HTR-8/SVneo (cell line): ENCODE data around the gene DLGAP3.

ENCODE experiments used
- DNase-seq: peaks from one replicate; pipeline ENCODE4 v3.0.0; 2011; ENCODE audit warnings: low spot score, mixed read lengths; ENCODE audit not compliant: insufficient read length
- FAIRE-seq: peaks from 2 replicates; lab custom pipeline; 2011; peaks lifted over from hg19 to GRCh38; lab: Jason Lieb, UNC

The DLGAP3 gene

DNA sequence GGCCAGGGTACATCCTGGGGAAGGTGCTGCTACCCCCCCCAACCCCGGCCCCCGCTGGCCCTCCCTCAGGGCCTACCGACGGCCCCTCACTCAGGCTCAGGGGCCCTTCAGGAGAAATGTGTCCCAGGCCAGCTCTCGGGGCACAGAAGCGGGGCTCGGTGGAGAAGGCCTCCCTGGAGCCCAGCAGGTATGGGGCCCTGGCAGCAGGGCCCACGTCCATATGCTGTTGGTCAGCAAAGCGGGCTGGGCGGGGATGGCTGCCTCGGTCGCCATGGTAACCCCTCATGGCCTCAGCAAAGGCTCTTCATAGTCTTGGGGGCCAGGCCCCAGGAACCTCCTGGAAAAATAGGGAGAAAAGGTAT, 24.4 kb downstream of the DLGAP3 start:
- DNase-seq (no peak), FAIRE-seq (no peak)

DNA sequence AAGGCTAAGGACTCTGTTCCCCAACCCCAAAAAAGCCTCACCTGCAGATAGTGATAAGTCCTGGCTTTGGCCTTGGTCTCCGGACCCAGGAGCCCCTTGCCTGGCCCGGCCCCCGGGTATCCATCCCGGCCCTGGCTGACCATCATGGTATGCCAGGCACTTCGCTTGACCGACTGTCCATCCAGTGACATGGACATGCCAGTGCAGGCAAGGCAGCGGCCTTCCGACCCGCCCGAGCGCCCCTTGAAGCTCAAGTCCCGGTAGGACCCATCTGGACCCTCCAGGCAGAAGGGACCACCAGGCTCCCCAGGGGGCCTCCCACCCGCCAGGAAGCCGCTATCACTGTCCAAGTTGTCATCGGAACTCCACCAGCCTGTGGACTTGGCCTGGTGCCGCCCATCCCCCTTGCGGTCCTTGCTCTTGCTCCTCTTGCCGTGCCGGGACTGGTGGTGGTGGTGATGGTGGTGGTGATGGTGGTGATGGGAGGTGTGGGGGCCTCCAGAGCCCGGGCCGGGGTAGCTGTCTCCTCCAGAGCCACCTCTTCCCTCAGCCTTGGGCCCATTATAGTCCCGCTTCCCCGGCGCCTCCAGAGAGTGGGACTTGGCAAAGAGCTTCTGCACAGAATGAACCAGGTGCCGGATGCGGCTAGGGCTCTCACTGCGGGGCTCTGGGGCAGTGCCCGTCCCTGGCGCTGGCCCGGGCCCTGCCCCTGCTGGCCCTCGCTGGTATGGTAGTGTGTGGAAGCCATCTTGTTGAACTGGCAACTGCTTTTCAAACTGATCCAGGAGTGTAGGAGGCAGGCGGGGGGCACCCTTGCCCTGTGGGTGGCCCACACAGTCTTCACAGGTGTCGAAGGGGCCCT, 25.0 kb downstream of the DLGAP3 start:
- DNase-seq (no peak), FAIRE-seq (no peak)

DNA sequence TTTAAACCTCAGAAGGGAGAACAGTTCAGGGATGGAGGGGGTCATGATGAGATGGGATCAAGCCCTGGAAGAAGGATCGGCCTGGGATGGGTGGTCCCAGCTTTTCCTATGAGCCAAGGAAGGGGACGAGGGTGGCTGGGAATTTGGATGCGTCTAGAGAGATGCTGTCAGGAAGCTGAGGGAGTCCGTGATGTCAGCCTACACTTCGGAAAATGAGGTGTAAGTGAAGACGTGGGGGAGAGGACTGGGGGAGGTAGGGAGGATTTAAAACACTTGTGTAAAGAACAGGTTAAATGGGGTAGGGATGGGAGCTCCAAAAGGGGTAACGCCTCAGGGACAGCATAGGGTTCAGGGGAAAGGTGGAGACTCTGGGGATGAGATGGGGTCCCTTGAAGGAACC, 27.5 kb downstream of the DLGAP3 start:
- no peak for FAIRE-seq
- no peak for DNase-seq

DNA sequence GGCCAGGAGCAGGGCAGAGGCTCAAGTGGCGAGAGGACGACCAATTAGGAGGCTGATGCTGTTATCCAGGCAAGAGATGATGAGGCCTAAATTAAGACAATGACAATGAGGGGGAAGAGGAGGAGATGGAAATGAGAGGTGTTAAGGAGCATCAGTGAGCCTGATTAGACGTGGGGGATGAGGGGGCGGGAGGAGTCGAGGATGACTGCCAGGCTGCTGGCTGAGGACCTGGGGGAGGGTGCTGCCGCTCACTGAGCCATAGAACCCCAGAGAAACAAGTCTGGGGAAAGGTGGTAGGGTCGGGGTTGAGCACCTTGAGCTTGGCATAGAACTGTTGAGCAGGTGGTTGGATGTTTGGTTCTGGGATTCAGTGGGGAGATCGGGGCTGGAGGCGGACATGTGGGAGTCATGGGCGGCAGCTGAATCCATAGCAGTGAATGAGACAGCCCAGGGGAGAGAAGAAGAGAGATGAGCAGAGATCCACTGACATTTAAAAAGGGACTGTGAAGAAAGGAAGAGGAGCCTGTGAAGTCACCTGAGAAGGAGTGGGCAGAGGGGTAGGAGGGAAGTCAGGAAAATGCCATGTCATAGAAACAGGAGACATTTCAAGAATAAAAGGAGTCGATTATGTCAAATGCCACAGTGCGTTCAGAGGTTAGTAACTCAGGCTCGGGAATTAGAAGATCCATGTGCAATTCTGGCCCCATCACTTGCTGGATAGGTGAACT, 28.5 kb downstream of the DLGAP3 start:
- no peak for FAIRE-seq
- no peak for DNase-seq

DNA sequence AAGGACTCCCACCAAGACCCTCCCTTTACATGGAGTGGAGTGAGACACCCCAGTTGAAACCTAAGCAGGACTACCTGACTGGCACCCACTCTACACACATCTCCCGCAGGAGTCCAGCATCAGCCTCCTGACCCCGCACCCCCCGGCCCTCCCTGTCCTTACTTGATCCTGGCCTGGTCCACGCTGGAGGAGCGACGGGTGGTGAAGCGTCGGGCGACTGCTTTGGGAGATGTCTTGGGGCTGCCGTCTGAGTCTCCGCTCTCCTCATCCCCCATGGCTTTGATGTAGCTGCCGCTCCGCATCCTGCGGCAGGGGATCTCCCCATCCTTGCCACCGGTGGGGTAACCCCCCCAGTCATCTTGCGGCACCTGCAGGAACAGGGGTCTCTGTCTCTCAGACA, 29.5 kb downstream of the DLGAP3 start:
- no peak for FAIRE-seq
- DNase-seq = no peak

DNA sequence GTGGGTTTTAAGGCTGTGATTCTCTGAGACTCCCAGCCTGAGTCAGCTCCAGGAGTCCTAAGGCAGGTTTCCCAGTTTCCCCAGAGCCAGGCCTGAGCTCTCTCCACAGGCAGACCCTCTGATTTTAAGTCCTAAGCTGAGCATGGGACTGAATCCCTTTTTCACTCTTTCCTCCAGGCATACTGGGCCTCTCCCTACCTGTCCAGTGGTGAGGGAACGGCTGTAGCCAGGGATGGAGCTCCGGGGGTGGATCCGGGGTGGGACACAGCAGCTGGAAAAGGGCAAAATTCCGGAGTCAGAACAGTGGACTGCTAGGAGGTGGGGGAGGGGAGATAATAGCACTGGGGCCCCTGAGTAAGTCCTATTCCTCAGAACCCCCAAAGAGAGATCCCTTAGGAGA, 30.0 kb downstream of the DLGAP3 start:
- FAIRE-seq (no peak), DNase-seq (no peak)

DNA sequence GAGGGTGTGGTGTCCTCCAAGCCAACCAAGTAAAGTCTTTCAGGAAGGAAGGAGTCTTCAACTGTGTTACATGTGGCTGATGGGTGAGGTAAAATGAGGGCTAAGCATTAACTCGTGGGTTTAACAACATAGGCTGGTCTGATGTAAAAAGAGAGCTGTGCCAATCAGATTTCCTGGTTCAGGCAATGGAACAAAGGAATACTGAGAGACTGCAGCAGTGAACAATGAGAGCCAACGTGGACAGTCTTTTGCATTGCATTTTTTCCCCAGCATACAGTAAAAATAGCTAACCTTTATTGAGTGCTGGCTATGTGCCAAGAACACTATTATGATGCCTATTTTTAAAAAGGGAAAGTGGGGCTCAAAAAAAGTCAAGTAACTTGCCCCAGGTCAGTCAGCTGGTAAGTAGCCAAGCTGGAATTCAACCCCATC, 31.1 kb downstream of the DLGAP3 start:
- FAIRE-seq (no peak), DNase-seq (no peak)

DNA sequence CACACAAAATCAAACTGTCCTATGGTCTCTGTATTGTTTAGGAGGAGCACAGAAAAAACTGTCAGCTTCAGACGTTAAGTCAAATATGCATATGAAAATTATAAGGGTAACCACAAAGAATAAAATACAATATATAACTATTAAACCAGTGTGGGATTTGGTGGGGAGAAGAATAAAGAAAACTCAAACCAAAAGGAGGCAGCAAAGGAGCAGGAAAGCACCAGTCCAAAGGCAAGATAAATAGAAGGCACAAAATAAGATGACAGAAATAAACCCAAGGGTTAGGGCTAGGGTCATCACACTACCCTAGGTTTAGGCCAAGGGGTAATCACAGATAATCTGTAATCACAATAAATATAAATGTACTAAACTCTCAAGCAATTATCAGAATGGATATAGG, 32.8 kb downstream of the DLGAP3 start:
- DNase-seq = no peak

DNA sequence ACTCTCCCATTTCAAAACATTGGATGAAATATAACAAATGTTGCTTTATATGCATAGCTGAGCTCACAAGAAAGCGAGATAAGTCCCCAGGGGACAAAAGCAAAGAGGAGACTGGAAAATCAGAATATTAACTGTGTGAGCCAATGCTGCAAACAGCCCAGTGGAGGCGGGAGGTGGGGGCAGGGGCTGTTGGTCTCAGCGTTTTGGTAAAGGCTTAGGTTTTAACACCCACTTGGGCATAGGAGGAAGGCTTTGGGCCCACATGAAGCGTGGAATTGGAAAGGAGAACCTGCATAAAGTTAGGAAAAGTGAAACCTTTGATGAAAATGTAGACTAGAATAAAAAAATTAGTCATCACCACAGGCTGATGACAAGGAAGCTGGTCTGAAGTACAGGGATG, 39.7 kb downstream of the DLGAP3 start:
- DNase-seq = no peak
- FAIRE-seq = no peak

More for the DNA sequence above, 32.8 kb downstream of the DLGAP3 start:
- FAIRE-seq = no peak

DNA sequence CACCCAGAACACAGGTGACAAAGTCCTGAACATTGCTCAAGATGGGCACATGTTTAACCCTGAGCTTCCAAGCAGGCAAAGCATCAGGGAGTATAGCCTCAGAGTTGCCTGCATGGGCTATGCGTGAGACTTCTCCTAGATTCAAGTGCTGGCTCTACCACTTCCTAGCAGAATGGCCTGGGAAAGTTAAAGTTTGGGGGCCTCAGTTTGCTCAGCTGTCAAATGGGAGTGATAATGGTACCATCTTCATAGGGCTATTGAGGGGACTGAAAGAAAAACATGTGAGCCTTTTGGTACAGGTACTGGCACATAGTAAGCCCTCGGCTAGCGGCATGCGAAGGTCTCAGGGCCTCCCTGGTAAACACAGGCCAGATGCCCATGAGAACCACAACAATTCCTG, 41.9 kb downstream of the DLGAP3 start:
- DNase-seq (no peak), FAIRE-seq (no peak)

DNA sequence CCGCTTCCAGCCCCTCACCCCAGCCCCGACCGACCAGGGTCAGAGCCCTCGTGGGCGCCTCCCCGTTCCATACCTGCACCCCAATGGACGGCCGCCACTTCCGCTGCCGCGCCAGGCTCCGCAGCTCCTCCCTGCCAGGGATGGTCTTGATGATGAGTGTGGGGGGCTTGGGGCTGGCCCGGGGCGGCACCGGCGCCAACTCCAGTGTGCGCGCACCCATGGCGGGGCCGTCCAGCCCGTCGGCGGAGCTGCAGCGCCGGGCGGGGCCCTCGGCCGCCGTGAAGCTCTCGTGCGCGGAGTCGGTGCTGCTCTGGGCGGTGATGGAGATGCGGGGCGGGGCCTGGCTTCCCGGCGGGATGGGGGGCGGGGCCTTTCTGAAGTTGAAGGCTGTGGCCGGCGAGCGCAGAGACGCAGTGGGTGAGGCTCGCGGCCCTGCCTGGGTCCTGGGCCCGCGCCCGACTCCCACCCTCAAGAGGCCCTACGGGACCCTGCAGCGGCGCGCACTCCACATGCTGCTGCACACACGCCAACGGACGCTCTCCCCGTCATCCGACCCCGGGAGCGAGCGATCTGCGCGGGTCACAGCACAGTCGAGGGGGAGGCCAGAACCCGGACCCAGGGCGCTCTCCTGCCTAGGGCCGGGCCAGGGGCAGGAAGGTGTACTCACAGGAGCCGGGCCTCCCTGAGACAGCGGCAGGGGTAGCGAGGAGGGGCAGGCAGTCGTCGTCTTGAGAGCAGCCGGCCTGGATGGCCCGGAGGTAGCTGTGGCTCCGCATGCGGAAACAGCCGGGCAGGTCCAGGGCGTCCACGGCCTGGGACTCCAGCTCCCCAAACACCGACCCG, 43.8 kb downstream of the DLGAP3 start:
- no peak for DNase-seq
- FAIRE-seq = no peak

DNA sequence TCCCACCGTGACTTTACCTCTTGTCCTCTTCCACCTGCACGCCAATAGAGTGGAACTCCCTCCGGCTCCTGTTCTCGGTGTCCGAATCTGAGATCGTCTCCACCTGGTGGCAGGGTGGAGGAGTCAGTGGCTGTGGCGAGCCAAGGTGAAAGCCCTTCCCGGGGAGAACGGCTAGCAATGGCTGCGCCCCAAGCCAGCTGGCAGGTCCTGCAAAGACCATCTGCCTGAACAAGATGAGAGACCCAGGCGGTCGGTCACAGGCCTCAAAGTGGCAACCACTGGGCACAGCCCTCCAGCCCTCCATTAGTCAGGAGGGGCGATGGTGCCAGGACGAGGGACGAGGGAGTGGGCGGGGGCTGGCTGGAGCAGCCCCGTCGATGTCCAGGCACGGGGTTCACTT, 44.5 kb downstream of the DLGAP3 start:
- FAIRE-seq = no peak
- DNase-seq = no peak

DNA sequence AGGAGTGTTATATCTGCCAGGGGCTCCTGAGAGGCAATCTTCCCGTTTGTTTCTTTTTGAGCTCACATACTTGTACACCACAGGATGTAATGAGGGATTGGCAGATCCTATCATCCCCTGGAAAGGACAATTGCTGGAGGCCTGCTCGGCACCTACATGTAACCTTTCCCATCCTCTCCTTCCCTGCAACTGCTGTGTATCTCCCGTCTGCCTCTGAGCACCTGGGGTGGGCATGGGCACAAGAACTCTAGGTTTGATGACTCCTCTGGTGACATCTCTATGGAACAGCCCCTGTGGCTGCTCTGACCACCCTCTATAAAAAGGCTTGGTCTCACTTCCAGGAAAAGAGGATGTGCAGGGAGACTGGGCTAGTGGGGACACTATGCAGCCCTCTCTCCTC, 44.9 kb downstream of the DLGAP3 start:
- FAIRE-seq (no peak), DNase-seq (no peak)

DNA sequence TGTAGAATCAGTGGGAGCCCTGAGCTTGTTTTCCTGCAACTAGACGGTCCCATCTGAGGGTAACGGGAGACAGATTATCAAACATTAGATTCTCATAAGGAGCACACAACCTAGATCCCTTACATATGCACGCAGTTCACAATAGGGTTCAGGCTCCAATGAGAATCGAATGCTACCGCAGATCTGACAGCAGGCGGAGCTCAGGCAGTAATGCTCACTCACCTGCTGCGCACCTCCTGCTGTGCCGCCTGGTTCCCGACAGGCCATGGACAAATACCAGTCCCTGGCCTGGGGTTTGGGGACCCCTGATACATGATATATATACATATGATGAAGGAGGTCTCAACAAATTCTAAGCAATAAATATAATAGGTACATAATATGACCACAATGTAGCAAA, 50.2 kb downstream of the DLGAP3 start:
- DNase-seq (no peak), FAIRE-seq (no peak)

DNA sequence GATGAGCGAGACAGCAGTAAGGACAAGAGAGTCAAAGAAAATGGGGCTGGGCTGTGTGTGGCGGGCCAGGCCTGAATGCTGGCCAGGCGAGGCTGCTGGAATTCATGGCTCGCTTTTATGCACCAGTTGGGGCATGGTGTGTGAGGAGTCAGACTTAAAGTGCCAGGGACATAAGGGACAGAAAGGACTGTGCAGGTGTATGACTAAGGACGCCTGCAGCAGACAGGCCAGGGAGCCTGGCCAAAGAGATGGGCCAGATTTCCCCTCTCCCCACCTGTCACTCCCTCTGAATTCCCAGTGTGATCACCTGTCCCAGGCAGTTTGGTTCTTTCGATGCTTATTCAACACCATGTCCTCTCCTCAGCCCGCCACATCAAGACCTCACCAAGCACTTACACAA, 53.0 kb downstream of the DLGAP3 start:
- DNase-seq = no peak
- FAIRE-seq = no peak

DNA sequence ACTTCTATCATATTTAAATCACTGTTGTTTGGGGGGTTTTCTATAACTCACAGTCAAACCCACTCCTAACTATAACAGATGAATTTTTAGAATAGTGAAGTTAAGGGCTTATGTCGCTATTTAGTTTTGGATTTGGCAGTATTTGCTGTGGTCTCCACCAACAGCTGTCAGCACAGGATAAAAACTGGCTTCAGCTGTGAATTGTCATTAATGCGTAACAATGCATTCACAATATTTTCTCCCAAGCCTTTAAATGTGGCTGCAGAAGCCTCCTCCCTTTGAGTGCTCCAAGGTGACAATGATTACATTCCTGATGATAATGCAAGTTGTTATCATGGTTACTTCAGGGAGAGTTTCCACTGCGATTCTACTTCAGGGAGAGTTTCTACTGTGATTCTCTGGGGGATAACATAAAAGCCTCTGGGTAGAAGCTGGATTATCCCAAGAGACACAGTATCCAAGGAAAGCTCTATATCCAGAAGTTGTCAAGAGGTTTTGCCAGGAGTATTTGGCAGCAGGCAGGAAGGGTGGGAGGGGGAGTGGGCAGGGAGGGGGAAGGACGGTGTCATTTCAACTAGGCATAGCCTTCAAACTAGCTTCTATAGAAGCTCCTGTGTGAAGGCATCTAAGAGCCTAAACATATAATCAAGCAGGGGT, 55.0 kb downstream of the DLGAP3 start:
- FAIRE-seq (no peak), DNase-seq (no peak)

DNA sequence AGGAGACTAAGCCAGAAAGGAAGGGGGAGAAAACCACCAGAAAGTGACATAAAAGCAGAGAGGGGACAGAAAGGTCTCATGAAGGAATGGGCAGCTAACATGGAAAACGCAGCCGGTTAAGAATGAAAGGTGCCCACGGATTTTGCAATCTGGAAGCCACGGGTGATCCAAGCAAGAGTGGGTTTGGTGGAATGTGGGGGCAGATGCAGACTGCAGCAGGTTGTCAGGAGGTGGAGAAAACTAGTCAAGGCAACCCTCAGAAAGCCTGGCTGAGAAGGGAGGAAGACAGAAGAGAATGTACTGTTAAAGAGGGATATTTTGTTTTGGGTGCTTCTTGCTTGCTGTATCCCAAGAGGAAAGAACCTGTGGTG, 57.3 kb downstream of the DLGAP3 start:
- DNase-seq (no peak), FAIRE-seq (no peak)

DNA sequence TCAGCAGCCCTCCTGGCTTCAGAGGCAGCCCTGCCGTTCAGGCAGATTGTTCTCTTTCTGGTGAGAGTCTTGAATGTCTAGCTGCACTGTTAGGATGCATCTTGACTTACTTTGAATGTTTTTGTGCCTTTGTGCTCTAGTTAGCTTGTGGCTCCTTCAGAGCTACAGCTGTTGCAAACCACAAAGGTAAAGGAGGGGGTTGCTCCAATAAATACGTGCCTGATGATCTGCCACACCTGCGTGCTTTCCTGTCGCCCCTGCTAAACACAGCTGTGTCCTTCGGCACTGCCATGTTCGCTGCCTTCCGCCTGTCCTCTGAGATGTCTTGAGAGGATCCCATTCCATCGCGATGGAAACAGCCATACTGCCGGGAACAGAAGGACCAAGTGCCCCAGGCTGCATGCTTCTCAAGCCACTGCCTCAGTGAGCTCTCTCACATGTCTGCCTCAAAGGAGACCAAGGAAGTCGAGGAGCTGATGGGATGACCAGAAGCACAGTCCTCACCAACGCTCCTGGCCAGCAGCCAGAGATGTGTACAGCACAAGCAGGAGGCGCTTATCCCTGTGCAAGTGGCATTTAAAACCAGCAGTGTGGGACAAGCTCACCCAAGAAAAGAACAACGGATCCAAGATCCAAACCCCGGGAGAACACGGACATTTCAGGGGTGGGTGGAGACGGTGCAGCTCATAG, 57.9 kb downstream of the DLGAP3 start:
- no peak for DNase-seq
- no peak for FAIRE-seq

DNA sequence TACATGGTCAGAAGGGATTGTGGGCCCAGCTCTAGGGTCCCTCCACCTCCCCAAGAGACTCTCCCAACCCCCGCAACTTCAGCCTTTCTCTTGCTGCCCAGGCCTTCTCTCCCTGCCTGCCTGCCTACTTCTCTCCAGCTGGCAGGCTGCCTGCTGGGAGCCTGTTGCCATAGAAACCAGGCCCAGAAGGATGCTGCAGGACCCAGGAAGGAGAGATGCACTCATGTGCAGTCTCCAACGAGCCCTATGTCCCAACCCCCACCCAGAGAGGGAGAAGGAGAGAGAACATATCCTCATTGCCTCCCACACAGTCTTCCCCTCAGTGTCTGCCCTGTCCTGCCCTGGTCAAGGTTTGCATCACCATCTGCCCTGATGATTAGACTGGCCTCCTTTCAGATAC, 59.1 kb downstream of the DLGAP3 start:
- no peak for FAIRE-seq

DNA sequence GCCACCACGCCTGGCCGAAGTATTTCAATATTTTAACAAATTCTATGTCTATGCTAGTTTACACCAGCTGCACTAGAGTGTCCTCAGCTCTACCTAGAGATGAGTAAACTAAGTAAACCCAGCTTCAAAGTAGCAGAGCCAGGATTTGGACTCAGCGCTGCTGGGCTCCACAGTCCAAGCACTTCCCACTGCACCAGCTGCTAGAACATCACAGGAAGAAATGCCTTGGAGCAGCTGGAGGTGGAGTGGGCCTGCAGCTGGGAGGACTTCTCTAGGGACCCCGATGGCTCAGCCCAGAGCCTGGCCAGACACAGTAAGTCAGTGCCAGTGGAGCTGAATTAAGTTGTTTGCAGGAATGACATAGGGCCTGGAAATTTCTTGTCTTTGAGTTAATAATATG, 59.7 kb downstream of the DLGAP3 start:
- no peak for FAIRE-seq
- DNase-seq = no peak

More for the DNA sequence above, 59.1 kb downstream of the DLGAP3 start:
- DNase-seq = no peak
